Stimulated activated naive B cell treated with anti-CD40 and anti-IgM and Interleukin-4, amounts not matched to agents 10 μg/mL and 1 μg/mL and 100 μg/mL, for 72 hours (primary cell): ENCODE measurements around the gene SPINK1.
A peak's percentile ranks its signal among the peaks of the same experiment; 100 is the strongest.

ENCODE experiments used
- ATAC-seq, 2 donors: fragments of 150-1000 bp; cut with Tn5 transposase; replicated peaks; 2 replicates each; pipeline ENCODE4 v1.10.0; 2021; ENCODE audit warnings: moderate library complexity in 1 of 2
- DNase-seq: peaks from one replicate; pipeline ENCODE4 v3.0.0; 2021
- H3K27ac Mint-ChIP-seq: one replicate; pipeline ENCODE4 v1.8.0; 2022; ENCODE audit warnings: mild to moderate bottlenecking, mixed read lengths
- H3K27me3 Mint-ChIP-seq, 2 donors: one replicate each; pipeline ENCODE4 v1.8.0; 2022; ENCODE audit warnings: mixed read lengths in 2 of 2
- H3K36me3 Mint-ChIP-seq, 2 donors: one replicate each; pipeline ENCODE4 v1.8.0; 2022; ENCODE audit warnings: mixed read lengths in 2 of 2, mild to moderate bottlenecking in 1 of 2
- H3K4me1 Mint-ChIP-seq, 2 donors: one replicate each; pipeline ENCODE4 v1.8.0; 2022; ENCODE audit warnings: mixed read lengths in 2 of 2, mild to moderate bottlenecking in 1 of 2
- H3K4me3 Mint-ChIP-seq, 2 donors: one replicate each; pipeline ENCODE4 v1.8.0; 2022; ENCODE audit warnings: mild to moderate bottlenecking in 2 of 2, mixed read lengths in 2 of 2, moderate library complexity in 1 of 2
- H3K9me3 Mint-ChIP-seq, 2 donors: one replicate each; pipeline ENCODE4 v1.8.0; 2022; ENCODE audit warnings: mixed read lengths in 2 of 2, mild to moderate bottlenecking in 1 of 2

Gene SPINK1

DNA sequence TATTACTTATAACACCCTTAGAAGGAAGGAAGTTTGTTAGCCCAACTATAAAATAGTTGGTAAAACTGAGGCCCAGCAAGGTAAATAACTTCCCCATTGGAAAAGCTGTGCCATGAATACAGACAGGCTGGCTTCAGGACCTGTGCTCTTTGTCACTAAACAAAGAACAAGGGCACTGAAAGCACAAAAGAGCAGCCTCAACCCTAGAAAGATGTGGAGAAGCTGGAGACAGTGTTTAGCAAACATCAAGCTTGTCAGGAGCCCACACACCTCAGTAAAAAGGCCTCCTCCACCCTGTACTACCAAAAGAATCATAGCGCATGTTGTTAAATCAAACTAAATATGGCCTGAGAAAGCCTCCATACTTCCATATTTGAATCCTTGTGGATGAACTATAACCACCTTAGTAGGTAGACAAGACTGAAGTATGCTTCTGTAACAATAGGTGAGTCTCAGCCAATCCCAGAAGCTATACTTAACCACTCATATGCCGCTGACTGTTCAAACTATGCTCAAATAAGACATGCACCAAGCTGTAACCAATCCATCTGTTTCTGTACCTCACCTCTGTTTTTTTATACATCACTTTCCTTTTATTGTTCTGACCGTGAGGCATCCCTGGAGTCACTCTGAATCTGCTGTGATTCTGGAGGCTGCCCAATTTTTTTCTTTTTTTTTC, 28.6 kb upstream of the SPINK1 start:
- Mint-ChIP-seq H3K27me3 (peaks cover 5 to 9% of the 10 kb centered on the region in 2 donors), H3K4me3 (no peak overlapping the region), H3K27ac (no peak overlapping the region), H3K36me3 (no peaks in the 10 kb centered on the region), H3K9me3 (no peaks in the 10 kb centered on the region), H3K4me1 (no peaks in the 10 kb centered on the region)
- no peak for DNase-seq
- no peak for ATAC-seq

DNA sequence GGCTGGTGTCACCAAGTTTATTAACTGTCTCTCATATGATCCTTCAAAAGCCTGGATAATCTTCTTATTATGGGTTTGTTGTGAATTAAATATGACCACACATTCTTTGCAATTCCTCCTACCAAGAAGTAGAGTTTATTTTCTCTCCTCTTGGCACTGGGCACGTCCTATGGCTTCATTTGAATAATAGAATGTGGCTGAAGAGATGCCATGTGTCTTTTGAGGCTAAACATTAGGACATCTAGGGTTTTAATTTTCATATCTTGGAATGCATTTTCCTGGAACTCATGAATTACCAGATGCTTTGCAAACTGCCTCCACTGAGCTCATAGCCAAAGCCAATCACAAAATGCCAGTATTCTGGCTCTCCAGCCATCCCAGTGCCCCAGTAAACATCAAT, 27.1 kb upstream of the SPINK1 start:
- H3K4me3 Mint-ChIP-seq = no peak overlapping the region
- H3K27me3 Mint-ChIP-seq = peaks cover 0 to 6% of the 10 kb centered on the region in 2 donors
- H3K27ac Mint-ChIP-seq = no peak overlapping the region
- H3K9me3 Mint-ChIP-seq = no peaks in the 10 kb centered on the region
- no peaks in the 10 kb centered on the region for H3K4me1 Mint-ChIP-seq
- no peak for ATAC-seq
- DNase-seq = no peak
- no peaks in the 10 kb centered on the region for H3K36me3 Mint-ChIP-seq

DNA sequence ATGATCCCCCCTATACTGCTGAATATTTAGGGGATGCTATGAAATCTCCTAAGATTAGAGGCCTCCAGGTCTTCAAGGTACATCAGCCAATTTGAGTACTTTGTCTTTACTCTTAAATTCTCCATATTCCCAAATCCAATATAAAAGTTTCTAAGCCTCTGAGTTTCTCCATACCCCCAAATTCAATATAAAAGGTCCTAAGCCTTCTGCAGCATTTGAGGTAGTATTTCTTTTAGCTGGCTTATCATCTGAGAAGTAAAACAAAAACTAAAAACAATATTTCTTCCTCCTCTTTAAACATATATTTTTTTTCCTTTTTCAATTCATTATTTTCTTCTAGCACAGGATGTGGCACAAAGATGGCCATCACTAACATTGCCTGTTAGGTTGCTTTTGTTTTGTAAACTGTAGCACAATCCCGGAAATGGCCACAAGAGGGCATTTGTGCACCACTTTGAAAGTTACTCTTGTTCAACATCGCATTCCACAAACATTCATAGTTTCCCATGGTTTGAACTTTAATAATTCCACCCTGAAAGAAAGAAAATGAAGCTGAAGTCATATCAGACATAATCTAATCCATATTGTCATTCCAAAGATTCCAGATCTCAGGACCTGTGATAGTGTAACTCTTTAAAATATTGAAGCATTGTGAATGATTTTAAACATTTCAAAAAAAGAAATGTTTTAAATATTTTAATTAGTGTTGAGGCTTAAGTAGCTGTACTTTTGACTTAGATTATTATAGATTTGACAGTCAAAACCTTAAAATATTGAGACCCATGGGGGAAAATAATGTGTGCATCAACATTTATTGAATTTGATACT, 26.0 kb upstream of the SPINK1 start:
- peak; percentile 2 for DNase-seq
- ATAC-seq = peak; percentile 52 to 63
- Mint-ChIP-seq H3K4me3 (no peak overlapping the region), H3K9me3 (no peaks in the 10 kb centered on the region), H3K27me3 (peaks cover 0 to 9% of the 10 kb centered on the region in 2 donors), H3K36me3 (no peaks in the 10 kb centered on the region), H3K27ac (no peak overlapping the region), H3K4me1 (no peaks in the 10 kb centered on the region)

DNA sequence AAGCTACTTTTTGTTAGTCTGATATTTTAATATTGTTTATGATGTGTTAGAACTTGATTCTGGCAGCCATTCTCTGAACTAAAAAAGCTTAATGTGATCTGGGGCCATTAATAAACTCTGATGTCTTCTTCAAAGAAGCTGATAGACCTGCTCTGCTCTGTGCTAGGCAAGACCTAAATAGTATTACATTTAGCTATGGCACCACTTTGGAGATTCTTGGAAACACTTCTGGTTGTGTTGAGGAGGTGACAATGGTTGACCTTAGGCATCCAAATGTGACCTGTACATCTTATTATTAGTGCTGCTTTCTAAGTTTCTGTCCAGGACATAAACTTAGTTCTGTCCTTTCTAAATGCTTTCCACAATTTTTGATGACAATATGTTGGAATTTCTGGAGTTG, 25.3 kb upstream of the SPINK1 start:
- Mint-ChIP-seq H3K4me1 (no peaks in the 10 kb centered on the region), H3K27ac (no peak overlapping the region), H3K4me3 (no peak overlapping the region), H3K9me3 (no peaks in the 10 kb centered on the region), H3K27me3 (peaks cover 0 to 9% of the 10 kb centered on the region in 2 donors), H3K36me3 (no peaks in the 10 kb centered on the region)
- ATAC-seq = no peak
- no peak for DNase-seq

DNA sequence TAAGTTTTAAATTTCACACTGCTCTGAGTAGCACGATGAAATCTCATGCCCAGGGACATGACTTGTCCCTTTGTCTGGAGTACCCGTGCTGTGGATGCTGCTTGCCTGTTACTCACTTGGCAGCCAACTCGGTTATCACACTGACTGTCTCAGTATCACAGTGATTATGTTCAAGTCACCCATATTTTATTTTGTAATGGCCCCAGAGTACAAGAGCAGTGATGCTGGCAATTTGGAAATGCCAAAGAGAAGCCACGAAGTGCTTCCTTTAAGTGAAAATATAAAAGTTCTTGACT, 24.3 kb upstream of the SPINK1 start:
- Mint-ChIP-seq H3K27me3 (peaks cover 0 to 9% of the 10 kb centered on the region in 2 donors), H3K27ac (no peak overlapping the region), H3K4me3 (no peak overlapping the region), H3K36me3 (no peaks in the 10 kb centered on the region), H3K4me1 (no peaks in the 10 kb centered on the region), H3K9me3 (no peaks in the 10 kb centered on the region)
- ATAC-seq (no peak), DNase-seq (no peak)

DNA sequence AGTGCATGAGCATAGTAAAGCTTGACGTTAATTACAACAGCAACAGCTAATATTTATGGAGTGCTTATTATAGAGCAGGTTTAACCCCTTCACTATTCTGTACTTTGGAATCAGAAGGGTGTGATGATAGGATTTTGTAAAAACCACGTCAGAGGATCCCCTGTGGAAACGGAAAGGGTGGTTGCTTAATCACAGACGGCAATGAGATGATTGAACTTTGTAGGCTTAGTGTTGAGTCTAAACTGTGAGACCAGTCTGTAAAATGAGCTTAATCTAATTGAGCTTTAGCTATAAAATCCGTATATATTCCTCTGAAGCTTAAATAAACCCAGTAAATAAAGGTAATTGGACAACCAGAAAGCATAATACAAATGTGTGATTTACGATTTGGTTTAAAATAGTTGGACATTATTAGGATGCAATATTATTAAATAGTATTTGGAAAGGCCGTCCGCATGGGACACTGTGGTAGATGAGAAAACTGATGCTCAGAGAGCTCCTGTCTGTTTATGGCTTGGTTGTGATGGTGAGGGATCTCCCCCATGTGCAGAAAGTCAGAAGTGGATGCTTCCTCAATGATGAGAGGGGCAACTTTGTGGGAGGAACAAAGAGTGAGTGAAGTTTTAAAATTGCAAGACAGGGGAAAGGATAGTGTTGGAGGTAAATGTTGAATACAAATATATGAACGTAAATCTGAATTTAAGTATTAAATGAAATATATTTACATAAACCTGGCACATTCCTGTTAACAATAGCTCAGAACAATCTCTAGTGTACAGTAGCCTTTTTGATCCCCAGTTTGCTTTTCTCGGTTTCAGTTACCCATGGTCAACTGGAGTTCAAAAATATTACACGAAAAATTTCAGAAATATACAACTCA, 23.7 kb upstream of the SPINK1 start:
- no peaks in the 10 kb centered on the region for H3K4me1 Mint-ChIP-seq
- no peak for DNase-seq
- H3K36me3 Mint-ChIP-seq = no peaks in the 10 kb centered on the region
- H3K27ac Mint-ChIP-seq = no peak overlapping the region
- H3K4me3 Mint-ChIP-seq = no peak overlapping the region
- no peak for ATAC-seq
- H3K9me3 Mint-ChIP-seq = no peaks in the 10 kb centered on the region
- peaks cover 0 to 9% of the 10 kb centered on the region in 2 donors for H3K27me3 Mint-ChIP-seq

DNA sequence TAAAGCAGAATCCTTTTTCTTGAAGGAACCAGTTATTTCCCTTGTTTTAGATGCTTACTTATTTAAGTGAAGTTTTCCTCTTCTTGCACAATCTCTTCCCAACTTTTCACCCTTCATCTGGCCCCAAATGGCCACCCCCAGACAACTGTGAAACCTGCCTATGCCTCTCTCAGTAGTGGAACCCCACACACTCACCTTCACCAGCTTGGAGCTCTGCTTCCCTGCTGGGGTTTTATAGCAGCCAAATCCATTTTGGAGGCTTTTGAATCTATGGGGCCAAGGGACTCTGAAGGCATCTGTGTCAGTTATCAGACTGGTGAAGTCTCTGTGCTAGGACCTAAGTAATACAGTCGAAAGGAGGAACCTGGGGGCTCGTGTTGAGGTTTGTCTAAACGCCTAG, 22.9 kb upstream of the SPINK1 start:
- H3K4me1 Mint-ChIP-seq = no peaks in the 10 kb centered on the region
- DNase-seq (no peak), ATAC-seq (no peak)
- H3K27me3 Mint-ChIP-seq = peaks cover 0 to 9% of the 10 kb centered on the region in 2 donors
- no peak overlapping the region for H3K27ac Mint-ChIP-seq
- H3K36me3 Mint-ChIP-seq = no peaks in the 10 kb centered on the region
- no peaks in the 10 kb centered on the region for H3K9me3 Mint-ChIP-seq
- H3K4me3 Mint-ChIP-seq = no peak overlapping the region

DNA sequence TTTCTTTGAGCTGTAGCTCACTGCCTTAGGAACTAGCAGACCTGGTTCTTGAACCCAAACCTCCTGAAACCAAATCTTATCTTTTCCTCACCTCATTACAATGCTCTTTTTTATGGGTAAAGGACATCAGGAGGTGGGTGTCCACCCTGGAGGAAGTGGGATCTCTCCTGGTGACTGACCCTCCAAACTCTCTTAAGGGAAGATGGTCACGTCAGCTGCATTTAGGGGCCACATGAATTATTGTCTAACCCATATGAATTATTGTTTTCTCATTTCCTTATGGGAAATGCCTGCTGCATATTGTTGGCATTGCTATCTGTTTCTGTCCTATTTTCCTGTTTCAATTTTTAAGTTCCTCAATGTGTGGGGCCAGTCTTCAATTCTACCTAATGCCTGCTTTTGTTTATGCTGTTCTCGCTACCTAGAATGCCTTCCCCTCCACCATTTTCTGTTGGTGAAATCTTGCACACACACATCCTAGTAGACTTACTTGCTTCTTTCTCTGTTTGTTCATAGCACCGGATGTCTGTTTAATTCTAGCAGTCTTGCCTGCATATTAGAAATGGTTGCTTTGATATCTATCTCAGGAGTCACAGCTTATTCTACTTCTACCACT, 22.0 kb upstream of the SPINK1 start:
- H3K27me3 Mint-ChIP-seq = peaks cover 0 to 7% of the 10 kb centered on the region in 2 donors
- no peak overlapping the region for H3K27ac Mint-ChIP-seq
- no peaks in the 10 kb centered on the region for H3K4me1 Mint-ChIP-seq
- no peak overlapping the region for H3K4me3 Mint-ChIP-seq
- DNase-seq (no peak), ATAC-seq (no peak)
- H3K9me3 Mint-ChIP-seq = no peaks in the 10 kb centered on the region
- no peaks in the 10 kb centered on the region for H3K36me3 Mint-ChIP-seq

DNA sequence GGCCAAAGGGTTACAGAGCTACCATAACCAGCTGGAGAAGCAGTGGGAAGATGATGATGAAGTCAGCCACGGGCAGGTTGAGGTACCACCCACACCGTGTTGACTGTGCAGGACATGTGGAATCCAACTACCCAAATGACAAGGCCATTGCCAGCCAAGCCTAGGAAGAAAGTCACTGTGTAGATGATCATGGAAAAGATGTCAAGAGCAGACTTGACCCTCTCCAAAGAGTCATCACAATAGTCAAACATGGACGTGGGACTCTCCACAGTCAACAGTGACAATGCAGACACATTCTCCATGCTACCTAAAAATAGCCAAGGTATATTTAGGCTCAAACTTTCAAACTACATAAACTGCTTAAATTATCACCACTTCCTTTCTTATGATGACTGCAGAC, 20.9 kb upstream of the SPINK1 start:
- H3K27ac Mint-ChIP-seq = no peak overlapping the region
- peaks cover 0 to 5% of the 10 kb centered on the region in 2 donors for H3K27me3 Mint-ChIP-seq
- DNase-seq = no peak
- H3K4me3 Mint-ChIP-seq = no peak overlapping the region
- no peaks in the 10 kb centered on the region for H3K9me3 Mint-ChIP-seq
- no peaks in the 10 kb centered on the region for H3K36me3 Mint-ChIP-seq
- H3K4me1 Mint-ChIP-seq = no peaks in the 10 kb centered on the region
- ATAC-seq = peak in 1 of 2 donors; percentile 31

DNA sequence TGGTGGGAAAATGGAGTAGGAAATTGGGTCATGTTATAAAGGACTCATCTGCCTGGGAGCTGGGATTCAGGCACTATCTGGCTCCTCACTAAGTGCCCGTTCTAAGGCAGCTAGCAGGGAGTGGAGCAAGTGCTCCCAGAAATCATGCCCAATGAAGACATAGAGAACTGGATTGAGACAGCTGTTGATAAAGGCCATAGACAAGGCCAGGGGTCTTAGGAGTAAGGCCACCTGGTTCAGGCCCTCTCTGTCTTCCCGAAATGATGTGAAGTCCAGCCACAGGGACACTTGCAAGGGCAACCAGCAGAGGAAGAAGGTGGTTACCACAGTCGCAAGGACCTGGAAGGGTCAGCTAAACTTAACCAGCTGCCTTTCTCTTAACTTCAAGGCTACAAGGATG, 20.1 kb upstream of the SPINK1 start:
- no peaks in the 10 kb centered on the region for H3K4me1 Mint-ChIP-seq
- H3K36me3 Mint-ChIP-seq = no peaks in the 10 kb centered on the region
- peaks cover 0 to 5% of the 10 kb centered on the region in 2 donors for H3K27me3 Mint-ChIP-seq
- H3K9me3 Mint-ChIP-seq = no peaks in the 10 kb centered on the region
- ATAC-seq (no peak), DNase-seq (no peak)
- no peak overlapping the region for H3K4me3 Mint-ChIP-seq
- no peak overlapping the region for H3K27ac Mint-ChIP-seq

DNA sequence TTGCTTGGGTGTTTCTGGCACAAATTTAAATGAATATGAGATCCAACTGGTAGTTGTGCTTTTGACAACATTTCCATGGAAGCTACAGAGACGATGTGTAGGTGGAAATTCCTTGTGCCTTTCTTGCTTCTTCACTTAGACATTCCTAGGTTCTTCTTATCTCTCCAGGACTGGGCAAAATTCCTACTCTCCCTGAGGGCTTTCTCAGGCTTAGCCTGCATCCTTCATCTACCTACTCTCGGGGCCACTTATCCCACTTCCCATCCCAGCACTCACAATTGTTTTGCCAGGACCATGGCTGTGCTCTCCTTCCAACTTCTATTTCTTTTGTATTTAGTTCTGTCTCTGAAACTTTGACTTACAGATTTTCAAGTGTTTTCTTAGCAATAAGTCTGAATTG, 17.8 kb upstream of the SPINK1 start:
- ATAC-seq (no peak), DNase-seq (no peak)
- no peak overlapping the region for H3K4me3 Mint-ChIP-seq
- no peaks in the 10 kb centered on the region for H3K9me3 Mint-ChIP-seq
- H3K27me3 Mint-ChIP-seq = peaks cover 0 to 8% of the 10 kb centered on the region in 2 donors
- H3K27ac Mint-ChIP-seq = no peak overlapping the region
- no peaks in the 10 kb centered on the region for H3K36me3 Mint-ChIP-seq
- no peaks in the 10 kb centered on the region for H3K4me1 Mint-ChIP-seq

DNA sequence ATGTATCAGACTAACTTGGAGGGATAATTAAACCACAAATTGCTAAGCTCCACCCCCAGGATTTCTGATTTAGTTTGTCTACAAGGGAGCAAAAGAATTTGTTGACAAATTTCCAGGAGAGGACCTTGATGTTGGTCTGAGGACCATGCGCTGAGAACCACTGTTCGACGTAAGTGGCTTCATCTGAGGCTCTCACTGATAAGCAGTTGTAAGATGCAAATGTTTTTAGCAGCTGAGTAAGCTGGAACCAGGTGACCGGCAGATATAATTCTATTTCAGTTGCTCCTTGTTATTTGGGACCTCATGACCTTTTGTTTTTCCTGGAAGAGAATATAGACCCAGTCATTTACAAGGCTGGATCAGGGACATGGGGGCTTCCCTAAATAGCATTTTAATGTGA, 14.1 kb upstream of the SPINK1 start:
- H3K9me3 Mint-ChIP-seq = no peaks in the 10 kb centered on the region
- no peak overlapping the region for H3K27ac Mint-ChIP-seq
- H3K36me3 Mint-ChIP-seq = no peaks in the 10 kb centered on the region
- no peaks in the 10 kb centered on the region for H3K4me1 Mint-ChIP-seq
- DNase-seq (no peak), ATAC-seq (no peak)
- H3K27me3 Mint-ChIP-seq = peaks cover 0 to 9% of the 10 kb centered on the region in 2 donors
- no peak overlapping the region for H3K4me3 Mint-ChIP-seq

DNA sequence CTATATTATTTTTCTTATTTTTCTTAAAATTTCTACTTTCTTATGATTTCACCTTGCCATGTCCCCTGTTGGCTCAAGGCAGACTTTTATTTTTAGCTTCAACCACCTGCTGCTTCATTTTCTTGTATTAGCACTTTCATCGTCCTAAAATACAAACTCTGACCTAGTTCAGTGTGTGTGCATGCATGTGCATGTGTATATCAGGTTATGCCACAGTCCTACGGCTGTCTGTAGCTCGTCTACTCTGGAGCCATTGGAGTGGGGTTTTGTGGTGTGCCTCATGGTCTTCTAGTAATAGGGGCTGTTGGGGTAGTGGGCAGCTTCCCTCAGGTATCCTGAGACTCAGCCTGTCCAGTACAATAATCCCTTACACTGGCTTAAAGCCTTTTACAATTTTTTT, 13.4 kb upstream of the SPINK1 start:
- Mint-ChIP-seq H3K36me3 (no peaks in the 10 kb centered on the region), H3K27ac (no peak overlapping the region), H3K4me3 (no peak overlapping the region), H3K4me1 (no peaks in the 10 kb centered on the region), H3K27me3 (peaks cover 0 to 9% of the 10 kb centered on the region in 2 donors), H3K9me3 (no peaks in the 10 kb centered on the region)
- no peak for ATAC-seq
- DNase-seq = no peak

DNA sequence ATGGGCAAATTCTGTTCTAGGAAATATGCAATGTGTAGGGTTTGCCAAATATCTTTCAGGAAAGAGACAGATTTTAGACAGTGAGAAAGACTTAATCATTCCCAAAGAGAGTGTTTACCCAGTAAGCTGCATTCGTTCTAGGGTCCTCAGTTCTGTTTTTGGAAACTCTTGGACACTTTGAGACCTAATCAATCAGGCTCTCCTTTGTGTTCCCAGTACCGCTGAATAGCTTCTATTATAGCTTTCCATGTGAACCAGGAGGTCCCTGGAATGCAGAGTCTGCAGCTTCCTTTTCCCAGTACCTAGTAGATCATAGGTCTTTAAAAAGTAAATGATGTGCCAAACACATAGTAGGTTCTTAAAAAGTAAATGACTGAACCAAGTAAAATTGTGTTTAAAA, 11.4 kb upstream of the SPINK1 start:
- H3K27ac Mint-ChIP-seq = no peak overlapping the region
- H3K9me3 Mint-ChIP-seq = peaks cover 0 to 4% of the 10 kb centered on the region in 2 donors
- H3K4me1 Mint-ChIP-seq = no peaks in the 10 kb centered on the region
- DNase-seq = no peak
- no peaks in the 10 kb centered on the region for H3K36me3 Mint-ChIP-seq
- no peak overlapping the region for H3K4me3 Mint-ChIP-seq
- H3K27me3 Mint-ChIP-seq = peaks cover 0 to 13% of the 10 kb centered on the region in 2 donors
- ATAC-seq = no peak
